ENCODE measurements around the gene TWIST1.
A peak's percentile ranks its signal among the peaks of the same experiment; 100 is the strongest.

TWIST1 gene

GRCh38 chr7:19094138-19094537 lies 23.3 kb downstream of the TWIST1 start:
- no peak for FAIRE-seq

GRCh38 chr7:19091550-19092200 lies 25.8 kb downstream of the TWIST1 start:
- FAIRE-seq, result no peak

- no peak for FAIRE-seq
Measured at GRCh38 chr7:19090526-19090925, 26.9 kb downstream of the TWIST1 start.

GRCh38 chr7:19089797-19090196 lies 27.6 kb downstream of the TWIST1 start:
- no peak for FAIRE-seq

- no peak for FAIRE-seq
Measured at GRCh38 chr7:19089378-19089777, 28.1 kb downstream of the TWIST1 start.

- FAIRE-seq, result no peak
Measured at GRCh38 chr7:19080093-19080492, 37.3 kb downstream of the TWIST1 start.

- FAIRE-seq, result no peak
Measured at GRCh38 chr7:19079066-19079465, 38.4 kb downstream of the TWIST1 start.

GRCh38 chr7:19069842-19070241 lies 47.6 kb downstream of the TWIST1 start:
- no peak for FAIRE-seq

GRCh38 chr7:19066170-19066569 lies 51.3 kb downstream of the TWIST1 start:
- FAIRE-seq, result peak; percentile 66

Data from A204.1 (cell line).